GM18505 (cell line): ENCODE measurements around the gene ALMS1.

Source experiments
- ATAC-seq: cut with Tn5 transposase; IDR thresholded peaks from one replicate; pipeline ENCODE4 v1.9.1; 2021; ENCODE audit not compliant: unreplicated experiment
- POLR2A ChIP-seq: IDR thresholded peaks from 4 replicates; pipeline ENCODE4 v1.6.1; 2011; ENCODE audit warnings: borderline replicate concordance; ENCODE audit not compliant: insufficient read depth, insufficient read length; ENCODE audit errors: extremely low read depth

Gene ALMS1

DNA sequence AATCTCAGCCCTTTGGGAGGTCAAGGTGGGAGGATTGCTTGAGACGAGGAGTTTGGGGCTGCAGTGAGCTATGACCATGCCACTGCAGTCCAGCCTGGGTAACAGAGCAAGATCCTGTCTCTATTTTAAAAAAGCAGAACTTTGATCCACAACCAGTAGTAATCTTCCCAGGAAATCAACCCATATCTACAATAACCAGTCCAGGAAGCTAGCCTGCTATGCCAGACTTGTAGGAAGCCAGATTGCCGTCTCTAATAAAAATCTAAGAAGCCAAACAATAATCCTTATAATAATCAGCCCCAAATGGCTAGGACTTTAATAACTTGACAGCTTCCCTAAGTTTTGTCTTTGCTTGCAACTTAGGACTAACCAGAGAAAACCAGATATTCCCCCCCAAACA is 9.0 kb upstream of the ALMS1 start:
- no peak for ATAC-seq
- TF ChIP-seq POLR2A, result no peak

DNA sequence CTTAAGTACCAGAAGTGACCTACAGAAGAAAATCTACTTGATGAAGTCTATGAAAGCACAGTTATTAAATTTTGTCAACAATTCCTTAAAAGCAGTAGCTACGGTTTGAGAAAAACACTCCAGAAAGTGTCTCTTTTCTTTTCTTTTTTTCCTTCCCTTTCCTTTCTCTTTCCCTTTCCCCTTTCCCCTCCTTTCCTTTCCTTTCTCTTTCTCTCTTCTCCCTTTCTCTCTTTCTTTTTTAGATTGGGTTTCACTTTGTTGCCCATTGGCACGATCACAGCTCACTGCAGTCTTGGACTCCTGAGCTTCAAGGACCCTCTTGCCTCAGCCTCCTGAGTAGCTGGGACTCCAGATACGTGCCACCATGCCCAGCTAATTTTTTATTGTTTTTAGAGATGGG is 2.6 kb upstream of the ALMS1 start:
- ATAC-seq, result no peak
- no peak for TF ChIP-seq POLR2A

DNA sequence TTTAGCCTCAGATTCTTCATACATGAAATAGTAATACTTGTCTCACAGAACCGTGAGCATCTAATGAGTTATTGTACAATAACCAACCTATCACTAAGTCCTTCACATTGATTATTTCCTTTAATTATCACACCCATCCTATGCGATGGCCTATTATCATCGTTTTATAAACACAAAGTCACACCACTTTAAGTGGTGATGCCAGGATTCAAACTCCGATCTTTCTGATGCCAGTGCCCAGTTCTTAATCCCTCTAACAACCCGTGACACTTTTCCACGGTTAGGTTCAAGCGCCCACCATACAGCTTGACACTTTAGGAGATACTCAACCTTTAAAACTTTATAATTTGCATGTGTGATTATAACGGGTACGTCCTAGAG is 523 bp upstream of the ALMS1 start:
- no peak for ATAC-seq
- no peak for TF ChIP-seq POLR2A

DNA sequence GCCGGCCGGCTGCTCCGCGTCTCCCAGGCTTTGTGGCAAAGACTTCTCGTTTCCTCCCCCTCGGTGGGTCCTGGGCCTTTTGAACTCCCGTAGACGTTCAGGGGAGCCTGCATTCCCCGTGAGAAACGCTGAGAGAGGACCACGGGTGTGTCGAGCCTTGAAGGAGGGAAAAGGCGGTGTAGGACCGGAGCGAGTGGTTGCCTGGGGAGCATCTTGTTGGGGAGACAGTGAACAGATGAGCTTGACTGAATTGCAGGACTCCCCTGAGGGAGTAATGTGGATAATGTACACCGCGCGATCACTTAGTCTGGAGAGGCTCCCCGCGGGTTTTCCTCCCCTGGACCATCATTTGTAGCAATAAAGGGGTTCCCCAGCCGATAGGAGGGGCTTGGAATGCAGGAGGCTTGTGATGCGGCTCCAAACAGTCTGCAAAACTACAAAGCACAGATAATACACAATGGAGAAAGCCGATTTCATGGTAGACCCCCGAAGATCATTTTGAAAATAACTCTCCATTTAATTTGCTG is 769 bp downstream of the ALMS1 start:
- TF ChIP-seq POLR2A, result peak; percentile 75
- ATAC-seq, result peak; percentile 9

DNA sequence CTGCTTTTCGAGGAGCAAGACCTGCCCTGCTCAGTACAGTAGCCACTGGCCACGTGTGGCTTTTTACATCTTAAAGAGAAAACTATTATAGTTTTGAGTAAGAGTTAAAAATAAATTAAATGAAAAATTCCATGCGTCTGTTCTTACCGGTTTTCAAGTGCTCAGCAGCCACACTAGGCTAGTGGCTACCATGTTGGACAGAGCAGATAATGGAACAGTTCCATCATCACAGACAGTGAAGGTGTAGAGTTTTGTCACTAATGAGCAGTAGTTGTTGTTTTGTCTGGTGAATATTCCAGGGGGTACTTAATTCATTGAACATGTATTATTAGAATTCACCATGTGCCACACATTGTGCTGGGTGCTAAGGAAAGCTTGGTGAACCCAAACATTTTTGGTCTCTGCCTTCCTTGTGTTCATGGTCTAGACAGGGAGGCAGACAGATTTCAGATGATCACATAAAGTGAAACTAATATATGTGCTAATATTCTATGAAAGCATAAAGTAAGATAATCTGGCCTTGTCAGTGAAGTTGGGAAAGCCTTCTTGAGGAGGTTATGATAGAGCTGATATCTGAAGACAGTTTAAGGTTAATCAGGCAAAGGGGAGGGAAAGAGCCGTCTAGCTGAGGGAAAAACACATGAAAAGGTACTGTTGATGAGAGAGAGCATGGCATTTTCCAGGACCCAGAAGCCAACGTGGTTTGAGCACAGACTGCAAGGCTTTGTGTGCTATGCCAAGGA is 1.4 kb downstream of the ALMS1 start:
- no peak for ATAC-seq
- no peak for TF ChIP-seq POLR2A

DNA sequence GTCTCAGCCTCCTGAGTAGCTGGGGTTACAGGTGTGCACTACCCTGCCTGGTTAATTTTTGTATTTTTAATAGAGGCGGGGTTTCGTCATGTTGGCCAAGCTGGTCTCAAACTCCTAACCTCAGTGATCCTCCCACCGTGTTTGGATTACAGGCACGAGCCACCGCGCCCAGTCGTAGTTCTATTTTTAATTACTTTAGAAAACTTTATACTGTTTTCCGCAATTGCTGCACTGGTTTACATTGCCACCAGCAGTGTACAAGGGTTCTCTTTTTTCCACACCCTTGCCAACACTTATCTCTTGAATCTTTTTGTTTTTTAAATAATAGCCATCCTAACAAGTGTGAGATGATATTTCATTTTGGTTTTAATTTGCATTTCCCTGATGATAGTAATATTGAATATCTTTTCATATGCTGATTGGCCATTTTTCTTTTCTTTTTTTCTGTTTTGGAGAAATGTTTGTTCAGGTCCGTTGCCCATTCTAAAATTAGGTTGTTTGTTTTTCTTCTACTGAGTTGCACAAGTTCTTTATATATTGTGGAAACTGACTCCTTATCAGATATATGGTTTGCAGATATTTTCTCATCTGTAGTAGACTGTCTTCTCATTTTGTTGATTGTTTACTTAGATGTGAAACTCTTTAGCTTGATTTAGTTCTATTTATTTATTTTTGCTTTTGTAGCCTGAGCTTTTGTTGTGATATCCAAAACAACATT is 16.9 kb downstream of the ALMS1 start:
- no peak for ATAC-seq
- no peak for TF ChIP-seq POLR2A

DNA sequence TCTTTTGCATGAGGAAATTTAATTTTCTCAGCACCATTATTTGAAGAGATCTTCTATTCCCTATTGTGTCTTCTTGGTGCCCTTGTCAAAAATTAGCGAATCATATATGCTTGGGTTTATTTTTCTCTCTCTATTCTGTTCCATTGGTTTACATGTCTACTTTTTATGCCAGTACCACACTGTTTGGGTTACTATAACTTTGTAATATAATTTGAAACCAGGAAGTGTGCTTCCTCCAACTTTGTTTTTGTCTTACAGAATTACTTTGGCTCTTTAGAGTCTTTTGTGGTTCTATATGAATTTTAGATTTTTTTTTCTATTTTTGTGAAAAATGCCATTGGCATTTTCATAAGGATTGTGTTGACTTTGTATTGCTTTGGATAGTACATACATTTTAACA is 17.6 kb downstream of the ALMS1 start:
- ATAC-seq, result no peak
- TF ChIP-seq POLR2A, result no peak

DNA sequence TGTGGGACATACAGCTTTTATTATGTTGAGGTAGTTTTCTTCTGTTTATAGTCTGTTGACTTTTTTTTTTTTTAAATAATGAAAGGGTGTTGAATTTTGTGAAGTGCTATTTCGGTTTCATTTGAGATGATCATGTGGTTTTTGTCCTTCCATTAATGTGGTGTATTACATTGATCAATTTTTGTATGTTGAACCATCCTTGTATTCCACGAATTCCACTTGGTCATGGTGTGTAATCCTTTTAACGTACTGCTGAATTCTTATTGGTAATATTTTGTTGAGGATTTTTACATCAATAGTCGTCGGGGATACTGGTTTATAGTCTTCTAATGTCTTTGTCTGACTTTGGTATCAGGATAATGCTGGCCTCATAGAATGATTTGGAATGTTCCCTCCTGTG is 18.8 kb downstream of the ALMS1 start:
- TF ChIP-seq POLR2A, result no peak
- ATAC-seq, result no peak

DNA sequence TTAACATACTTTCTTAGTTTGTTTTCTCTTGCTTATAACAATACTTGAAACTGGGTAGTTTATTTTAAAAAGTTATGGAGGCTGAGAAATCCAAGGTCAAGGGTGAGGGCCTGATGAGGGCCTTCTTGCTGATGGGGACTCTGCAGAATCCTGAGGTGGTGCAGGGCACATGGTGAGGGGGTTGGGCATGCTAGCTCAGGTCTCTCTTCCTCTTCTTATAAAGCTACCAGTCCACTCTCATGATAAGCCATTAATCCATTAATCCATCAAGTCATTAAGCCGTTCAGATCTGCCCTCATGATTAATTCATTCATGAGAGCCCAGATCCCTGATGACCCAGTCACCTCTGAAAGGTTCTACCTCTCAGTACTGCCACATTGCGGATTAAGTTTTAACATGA is 21.4 kb downstream of the ALMS1 start:
- TF ChIP-seq POLR2A, result no peak
- ATAC-seq, result no peak

DNA sequence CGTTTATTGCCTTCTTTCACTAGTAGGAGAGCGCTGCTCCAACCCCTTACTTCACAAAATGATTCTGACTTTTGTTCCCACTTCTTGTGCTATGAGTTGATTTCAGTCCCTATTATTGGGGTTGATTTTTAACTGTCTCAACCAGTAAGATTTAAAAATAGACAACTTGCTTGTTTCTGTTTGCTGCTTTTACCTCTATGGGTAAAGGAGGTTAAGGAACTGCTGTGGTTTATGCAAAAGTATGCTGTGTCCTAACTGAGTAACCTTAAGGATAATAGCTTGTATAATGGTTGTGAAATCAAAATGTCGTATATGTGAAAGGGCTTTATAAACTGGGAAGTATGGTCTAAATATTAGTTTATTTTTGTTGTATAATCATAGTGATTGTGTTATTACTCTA is 22.6 kb downstream of the ALMS1 start:
- no peak for TF ChIP-seq POLR2A
- ATAC-seq, result no peak

DNA sequence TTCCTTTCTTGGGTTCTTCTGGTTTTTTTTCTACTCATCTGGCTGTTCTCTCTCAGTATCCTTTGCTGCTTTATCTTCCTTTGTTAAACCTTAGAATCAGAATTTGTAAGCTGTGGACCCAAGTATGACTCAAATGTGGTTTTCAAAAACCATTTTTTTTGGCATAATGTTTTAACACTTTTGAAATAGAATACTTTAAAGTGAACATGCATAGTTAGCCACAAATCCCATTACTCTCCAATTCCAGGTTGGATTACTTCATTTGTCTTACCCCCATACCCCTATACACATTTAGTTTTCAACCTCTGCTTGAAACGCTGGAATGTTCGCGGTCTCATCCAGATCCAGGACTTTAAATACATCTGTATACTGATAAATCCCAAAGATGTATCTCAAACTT is 29.1 kb downstream of the ALMS1 start:
- no peak for TF ChIP-seq POLR2A
- ATAC-seq, result no peak

DNA sequence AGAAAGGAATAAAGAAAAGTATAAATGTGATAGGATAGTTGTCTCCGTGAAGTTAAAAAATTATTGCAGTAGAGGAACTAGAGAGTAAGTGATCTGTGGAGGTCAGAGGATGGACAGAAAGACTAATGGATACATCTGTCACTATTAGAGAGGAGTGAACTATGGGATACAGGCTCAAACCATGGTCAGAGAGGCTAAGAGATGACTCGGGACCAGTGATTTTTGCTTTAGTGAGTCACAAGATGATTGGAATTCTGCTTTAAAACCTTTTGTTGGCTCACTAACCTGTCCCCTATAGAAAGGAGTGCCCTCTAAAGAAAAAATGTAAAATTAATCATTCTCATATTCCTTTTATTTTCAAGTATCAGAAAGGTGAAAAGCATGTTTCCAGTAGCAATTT is 30.3 kb downstream of the ALMS1 start:
- no peak for TF ChIP-seq POLR2A
- ATAC-seq, result no peak

DNA sequence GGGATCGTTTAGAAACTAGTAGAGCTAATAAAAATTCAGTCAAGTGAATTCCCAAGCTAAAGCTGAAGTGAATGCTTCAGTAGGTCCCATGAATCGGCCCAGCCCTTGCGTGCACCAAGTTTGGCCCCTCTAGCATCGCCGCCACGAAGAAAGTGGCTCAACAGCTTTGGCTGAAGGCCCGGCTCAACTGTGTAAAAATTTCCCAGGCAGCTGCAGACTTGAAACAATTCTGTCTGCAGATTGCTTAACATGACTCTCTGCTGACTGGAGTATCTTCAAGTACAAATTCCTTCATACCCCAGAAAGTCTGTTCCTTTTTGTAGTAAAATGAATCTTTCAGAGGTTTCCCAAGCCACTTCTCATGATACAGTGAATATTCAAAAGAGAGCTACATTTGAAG is 32.7 kb downstream of the ALMS1 start:
- no peak for ATAC-seq

DNA sequence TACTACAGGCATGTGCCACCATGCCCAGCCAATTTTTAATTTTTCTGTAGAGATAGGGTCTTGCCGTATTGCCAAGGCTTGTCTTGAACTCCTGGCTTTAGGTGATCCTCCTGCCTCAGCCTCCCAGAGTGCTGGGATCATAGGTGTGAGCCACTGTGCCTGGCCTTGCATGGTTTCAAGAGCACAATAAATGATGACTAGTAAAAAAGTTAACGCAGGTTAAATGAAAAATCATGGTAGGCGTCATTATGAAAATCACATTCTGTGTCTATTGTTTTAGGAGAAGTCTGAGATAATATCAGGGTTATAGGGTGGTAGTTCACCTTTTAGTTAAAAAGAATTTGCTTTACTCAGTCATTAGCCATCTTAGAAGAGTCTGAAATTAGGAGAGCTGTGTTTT is 38.3 kb downstream of the ALMS1 start:
- no peak for ATAC-seq
- no peak for TF ChIP-seq POLR2A

More for the DNA sequence above, 32.7 kb downstream of the ALMS1 start:
- no peak for TF ChIP-seq POLR2A

DNA sequence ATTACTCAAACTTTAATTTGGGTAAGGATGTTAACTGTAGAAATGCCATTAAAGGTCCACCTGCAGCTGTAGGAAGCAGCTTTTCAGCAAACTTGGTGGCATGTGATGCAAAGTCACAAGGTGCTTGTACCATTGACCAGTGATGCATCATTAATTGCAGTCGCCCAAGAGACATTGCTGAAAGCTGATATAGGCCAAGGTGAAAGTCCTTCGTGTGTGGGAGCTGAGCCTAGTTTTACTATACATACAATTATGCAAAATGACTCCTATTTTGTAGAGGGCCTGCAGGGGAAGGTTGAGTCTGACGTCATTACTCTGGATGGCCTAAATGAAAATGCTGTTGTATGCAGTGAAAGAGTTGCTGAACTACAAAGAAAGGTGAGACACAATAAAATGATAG is 40.5 kb downstream of the ALMS1 start:
- no peak for ATAC-seq
- no peak for TF ChIP-seq POLR2A

DNA sequence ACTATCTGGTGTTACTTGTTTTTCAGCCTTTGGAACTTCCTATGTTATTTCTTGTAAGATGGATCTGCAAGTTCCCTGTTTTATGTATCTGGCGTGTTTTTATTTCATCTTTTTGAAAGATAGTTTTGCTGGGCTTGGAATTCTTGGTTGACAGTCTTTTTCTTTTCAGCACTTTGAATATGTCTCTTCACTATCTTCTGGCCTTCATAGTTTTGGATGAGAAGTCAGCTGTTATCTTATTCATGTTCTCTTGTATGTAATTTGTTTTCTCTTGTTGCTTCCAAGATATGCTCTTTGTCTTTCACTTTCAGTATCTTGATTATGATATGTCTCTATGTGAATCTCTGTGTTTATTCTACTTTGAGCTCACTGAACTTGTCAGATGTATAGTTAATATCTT is 50.4 kb downstream of the ALMS1 start:
- no peak for TF ChIP-seq POLR2A
- ATAC-seq, result no peak
